Stomach (tissue), 9 donors: ENCODE results near the gene TP53. TPM values are rescaled to one million over a fixed set of nuclear protein-coding genes. Genes with fewer than 3 reads are reported as not detected.

Experiments used
- DNase-seq, 2 donors: peaks; one replicate each; pipeline versions ENCODE4 v3.0.0 to v3.0.0-alpha.2; 2013 to 2019
- H3K27ac ChIP-seq, 5 donors: fragments of 200-600 bp in 4 of 5; sonication (generic) in 4 of 5; one replicate each; pipeline ENCODE4 v1.5.1; 2013 to 2019; ENCODE audit warnings: mild to moderate bottlenecking in 1 of 5, moderate library complexity in 1 of 5
- H3K27me3 ChIP-seq, 3 donors: fragments of 200-600 bp; sonication (generic); one replicate each; pipeline ENCODE4 v1.5.1; 2017 to 2019; ENCODE audit warnings: mixed run types in 1 of 3
- H3K36me3 ChIP-seq, 4 donors: fragments of 200-600 bp; sonication (generic); 1 replicate in 3 of 4; 2 replicates in 1 of 4; pipeline ENCODE4 v1.5.1; 2016 to 2019
- H3K4me1 ChIP-seq, 4 donors: fragments of 200-600 bp; sonication (generic); one replicate each; pipeline ENCODE4 v1.5.1; 2016 to 2019
- H3K4me3 ChIP-seq, 4 donors: fragments of 200-600 bp; sonication (generic) in 3 of 4; one replicate each; pipeline ENCODE4 v1.5.1; 2016 to 2019; ENCODE audit warnings: mild to moderate bottlenecking in 1 of 4
- H3K9me3 ChIP-seq, 4 donors: fragments of 200-600 bp; sonication (generic); one replicate each; pipeline ENCODE4 v1.5.1; 2016 to 2019
- CTCF ChIP-seq, 7 experiments: fragments of 450-650 bp in 4 of 7; fragments of 200-600 bp in 3 of 7; sonication (generic) in 3 of 7; IDR thresholded peaks; one replicate each; pipeline ENCODE4 v1.5.1; 2016 to 2019; ENCODE audit warnings: antibody characterized with exemption in 7 of 7, control low read depth in 2 of 7, mild to moderate bottlenecking in 1 of 7
- EP300 ChIP-seq: sonication (generic); formaldehyde crosslinking; IDR thresholded peaks from one replicate; pipeline ENCODE4 v1.6.1; 2017; ENCODE audit warnings: antibody characterized with exemption
- POLR2A ChIP-seq, 4 donors: fragments of 450-650 bp; IDR thresholded peaks; one replicate each; pipeline ENCODE4 v1.6.1; 2016; ENCODE audit warnings: antibody characterized with exemption in 4 of 4, control low read depth in 2 of 4, mild to moderate bottlenecking in 1 of 4, moderate library complexity in 1 of 4
- POLR2AphosphoS5 ChIP-seq, 3 donors: sonication (generic); formaldehyde crosslinking; IDR thresholded peaks; one replicate each; pipeline ENCODE4 v1.6.1; 2016; ENCODE audit warnings: antibody characterized with exemption in 3 of 3
- WGBS, 5 donors: extraction: QIAGEN DNeasy Blood & Tissue Kit in 3 of 5; methylation state at CpG; one replicate each; pipeline versions ENCODE4 v1.1.5 to v1.1.7; 2013 to 2018; 5-methylcytosine and 5-hydroxymethylcytosine counted together
- intact Hi-C: fragments of 100-400 bp; cut with DNase I; formaldehyde crosslinking; loops from one replicate; pipeline ENCODE4 v1.15.1; 2023; ENCODE audit warnings: low total_unique reads
- polyA plus RNA-seq, 3 donors: library from polyadenylated mRNA; stranded (reverse); fragments of 200-250 nt; gene quantifications; one replicate each; pipeline ENCODE4 v1.2.3, GENCODE V29; 2013
- total RNA-seq, 5 donors: library from RNA; depleted of rRNA; stranded (reverse); fragments of >200 nt; gene quantifications; one replicate each; pipeline versions ENCODE4 v1.1.0 to v1.2.3, GENCODE V29; 2014 to 2016
- donor health status: healthy with polysubstance abuse.
- donor health status: Bipolar disorder and iron deficiency.
- donor health status: healthy.

TP53 gene
- total and polyA plus RNA-seq, 8 donors, result 5.8 to 34.8 (median 22.0) TPM

GRCh38 chr17:7710301-7710700 lies 23.0 kb upstream of the TP53 start:
- no peak for DNase-seq
- WGBS, 5 donors, result 72 to 85% (median 82%) methylated on average over 7 of the region's 7 CpGs
- no peaks in the 10 kb centered on the region for H3K9me3 ChIP-seq
- H3K27me3 ChIP-seq, result peaks cover 14 to 100% (median 35%) of the 10 kb centered on the region in 3 donors
- H3K4me3 ChIP-seq, result no peak overlapping the region
- H3K27ac ChIP-seq, result no peak overlapping the region
- H3K36me3 ChIP-seq, result no peaks in the 10 kb centered on the region
- no peak for TF ChIP-seq POLR2AphosphoS5 (IDR thresholded peaks at IDR 0.05)
- no peak for TF ChIP-seq POLR2A (IDR thresholded peaks at IDR 0.05)
- no peak for TF ChIP-seq EP300
- no peak for TF ChIP-seq CTCF (IDR thresholded peaks at IDR 0.05)
- intact Hi-C loops, result no loop called here
- H3K4me1 ChIP-seq, result peaks cover 3 to 9% (median 6%) of the 10 kb centered on the region in 4 donors

DNA sequence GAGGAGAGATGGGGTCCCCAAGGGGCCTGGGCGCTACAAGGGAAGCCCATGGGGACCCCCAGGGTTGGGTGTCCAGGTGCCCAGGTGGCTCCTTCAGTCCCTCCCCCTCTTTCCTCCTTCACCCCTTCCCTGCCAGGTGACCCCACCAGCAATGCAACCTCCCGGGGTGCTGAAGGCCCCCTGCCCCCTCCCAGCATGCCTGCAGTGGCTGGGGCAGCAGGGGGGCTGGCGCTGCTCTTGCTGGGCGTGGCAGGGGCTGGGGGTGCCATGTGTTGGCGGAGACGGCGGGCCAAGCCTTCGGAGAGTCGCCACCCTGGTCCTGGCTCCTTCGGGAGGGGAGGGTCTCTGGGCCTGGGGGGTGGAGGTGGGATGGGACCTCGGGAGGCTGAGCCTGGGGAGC lies 21.7 kb upstream of the TP53 start:
- no peak for TF ChIP-seq EP300
- no peak for TF ChIP-seq CTCF (IDR thresholded peaks at IDR 0.05)
- no peak for TF ChIP-seq POLR2A (IDR thresholded peaks at IDR 0.05)
- TF ChIP-seq POLR2AphosphoS5 (IDR thresholded peaks at IDR 0.05), result no peak
- DNase-seq, result no peak
- 70 to 90% (median 80%) methylated on average over 6 to 11 of the region's 11 CpGs for WGBS, 5 donors
- intact Hi-C loops, result no loop called here
- no peak overlapping the region for H3K4me3 ChIP-seq
- no peak overlapping the region for H3K27ac ChIP-seq
- no peaks in the 10 kb centered on the region for H3K36me3 ChIP-seq
- H3K4me1 ChIP-seq, result peaks cover 14 to 22% (median 17%) of the 10 kb centered on the region in 4 donors
- peaks cover 24 to 100% (median 48%) of the 10 kb centered on the region in 3 donors for H3K27me3 ChIP-seq
- H3K9me3 ChIP-seq, result no peaks in the 10 kb centered on the region

DNA sequence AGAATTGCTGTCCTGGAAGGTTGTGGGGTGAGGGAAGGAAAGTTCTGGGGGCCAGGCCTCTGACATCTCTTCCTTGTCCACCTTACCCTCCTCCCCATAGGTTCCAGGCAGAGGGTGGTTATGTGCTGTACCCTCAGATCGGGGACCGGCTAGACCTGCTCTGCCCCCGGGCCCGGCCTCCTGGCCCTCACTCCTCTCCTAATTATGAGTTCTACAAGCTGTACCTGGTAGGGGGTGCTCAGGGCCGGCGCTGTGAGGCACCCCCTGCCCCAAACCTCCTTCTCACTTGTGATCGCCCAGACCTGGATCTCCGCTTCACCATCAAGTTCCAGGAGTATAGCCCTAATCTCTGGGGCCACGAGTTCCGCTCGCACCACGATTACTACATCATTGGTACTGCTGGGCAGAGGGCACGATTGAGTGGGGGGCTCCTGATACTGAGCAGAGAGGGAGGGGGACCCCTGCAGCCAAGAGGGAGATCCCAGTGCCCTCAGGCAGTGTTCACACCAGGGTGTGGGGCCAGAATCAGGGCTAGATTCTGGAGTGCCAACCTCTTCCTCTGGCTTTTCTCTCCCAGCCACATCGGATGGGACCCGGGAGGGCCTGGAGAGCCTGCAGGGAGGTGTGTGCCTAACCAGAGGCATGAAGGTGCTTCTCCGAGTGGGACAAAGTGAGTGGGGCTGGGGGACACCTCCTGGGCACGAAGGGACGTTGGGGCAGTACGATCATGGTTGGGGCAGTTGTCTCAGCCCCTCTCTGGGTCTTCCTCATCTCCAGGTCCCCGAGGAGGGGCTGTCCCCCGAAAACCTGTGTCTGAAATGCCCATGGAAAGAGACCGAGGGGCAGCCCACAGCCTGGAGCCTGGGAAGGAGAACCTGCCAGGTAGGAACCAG lies 20.8 kb upstream of the TP53 start:
- intact Hi-C loops, result no loop called here
- Histone ChIP-seq H3K4me3 (no peak overlapping the region), H3K27ac (no peak overlapping the region), H3K9me3 (no peaks in the 10 kb centered on the region), H3K36me3 (peaks cover 0 to 2% (median under 1%) of the 10 kb centered on the region in 4 donors), H3K4me1 (peaks cover 14 to 26% (median 19%) of the 10 kb centered on the region in 4 donors), H3K27me3 (peaks cover 24 to 100% (median 50%) of the 10 kb centered on the region in 3 donors)
- TF ChIP-seq CTCF (IDR thresholded peaks at IDR 0.05), result no peak
- TF ChIP-seq EP300, result no peak
- no peak for TF ChIP-seq POLR2AphosphoS5 (IDR thresholded peaks at IDR 0.05)
- no peak for TF ChIP-seq POLR2A (IDR thresholded peaks at IDR 0.05)
- WGBS, 5 donors, result 83 to 88% (median 85%) methylated on average over 16 to 22 of the region's 22 CpGs
- no peak for DNase-seq

- 80 to 86% (median 83%) methylated on average over 9 of the region's 9 CpGs for WGBS, 5 donors
- TF ChIP-seq POLR2A (IDR thresholded peaks at IDR 0.05), result no peak
- TF ChIP-seq CTCF (IDR thresholded peaks at IDR 0.05), result no peak
- TF ChIP-seq EP300, result no peak
- no peak for TF ChIP-seq POLR2AphosphoS5 (IDR thresholded peaks at IDR 0.05)
- Histone ChIP-seq H3K4me1 (peaks cover 14 to 26% (median 19%) of the 10 kb centered on the region in 4 donors), H3K27ac (no peak overlapping the region), H3K9me3 (no peaks in the 10 kb centered on the region), H3K4me3 (no peak overlapping the region), H3K27me3 (peaks cover 21 to 100% (median 46%) of the 10 kb centered on the region in 3 donors), H3K36me3 (peaks cover 0 to 8% (median 5%) of the 10 kb centered on the region in 4 donors)
- intact Hi-C loops, result no loop called here
- DNase-seq, result no peak
Measured at GRCh38 chr17:7707446-7707845, 20.2 kb upstream of the TP53 start.
